Choroid plexus epithelial cell (primary cell): ENCODE measurements around the gene COL3A1.

ENCODE experiments used
- DNase-seq: peaks from one replicate; pipeline ENCODE4 v3.0.0-alpha.2; 2010; ENCODE audit warnings: low read depth
- H3K4me3 ChIP-seq: 2 replicates; pipeline ENCODE4 v1.5.1; 2011; ENCODE audit warnings: low read depth, mild to moderate bottlenecking, control low read depth, low read length, moderate library complexity
- TF ChIP-seq, protein P1 (sequence below): conservative IDR thresholded peaks from 2 replicates; pipeline ENCODE4 v1.5.1; 2011; ENCODE audit warnings: low read depth, mild to moderate bottlenecking, control low read depth, inconsistent platforms, low read length, moderate library complexity

COL3A1 gene

DNA sequence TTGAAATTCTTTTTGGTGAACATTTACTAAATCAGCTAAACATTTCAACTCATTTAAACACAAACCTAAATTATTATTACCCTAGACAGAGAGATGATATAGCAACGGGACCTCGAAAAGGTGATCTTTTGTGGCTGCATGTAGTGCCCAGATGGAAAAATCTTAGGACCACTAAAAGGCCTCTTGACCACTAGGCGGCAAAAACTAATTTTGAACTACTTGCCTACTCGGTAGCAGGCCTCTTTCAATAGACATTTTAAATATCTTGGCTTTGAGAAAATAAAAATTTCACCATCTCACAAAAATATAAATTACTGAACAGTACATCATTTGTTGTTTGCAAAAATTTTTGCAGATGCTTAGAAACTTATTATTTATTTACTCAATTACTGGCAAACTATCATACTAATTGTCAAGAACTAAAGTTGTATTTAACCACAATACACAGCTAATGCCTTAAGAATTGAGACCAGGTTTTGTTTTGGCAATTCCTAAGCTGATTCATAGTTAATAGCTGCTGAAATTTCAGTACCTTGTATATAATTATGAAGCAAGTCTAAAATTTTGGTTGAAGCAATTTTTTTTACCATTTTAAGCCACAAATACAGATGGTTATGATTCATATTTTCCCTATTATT, 9.4 kb downstream of the COL3A1 start:
- peak overlapping the region; percentile 2 for H3K4me3 ChIP-seq
- TF ChIP-seq, protein P1, sequence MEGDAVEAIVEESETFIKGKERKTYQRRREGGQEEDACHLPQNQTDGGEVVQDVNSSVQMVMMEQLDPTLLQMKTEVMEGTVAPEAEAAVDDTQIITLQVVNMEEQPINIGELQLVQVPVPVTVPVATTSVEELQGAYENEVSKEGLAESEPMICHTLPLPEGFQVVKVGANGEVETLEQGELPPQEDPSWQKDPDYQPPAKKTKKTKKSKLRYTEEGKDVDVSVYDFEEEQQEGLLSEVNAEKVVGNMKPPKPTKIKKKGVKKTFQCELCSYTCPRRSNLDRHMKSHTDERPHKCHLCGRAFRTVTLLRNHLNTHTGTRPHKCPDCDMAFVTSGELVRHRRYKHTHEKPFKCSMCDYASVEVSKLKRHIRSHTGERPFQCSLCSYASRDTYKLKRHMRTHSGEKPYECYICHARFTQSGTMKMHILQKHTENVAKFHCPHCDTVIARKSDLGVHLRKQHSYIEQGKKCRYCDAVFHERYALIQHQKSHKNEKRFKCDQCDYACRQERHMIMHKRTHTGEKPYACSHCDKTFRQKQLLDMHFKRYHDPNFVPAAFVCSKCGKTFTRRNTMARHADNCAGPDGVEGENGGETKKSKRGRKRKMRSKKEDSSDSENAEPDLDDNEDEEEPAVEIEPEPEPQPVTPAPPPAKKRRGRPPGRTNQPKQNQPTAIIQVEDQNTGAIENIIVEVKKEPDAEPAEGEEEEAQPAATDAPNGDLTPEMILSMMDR: peak; percentile 65
- peak; percentile 79 for DNase-seq

DNA sequence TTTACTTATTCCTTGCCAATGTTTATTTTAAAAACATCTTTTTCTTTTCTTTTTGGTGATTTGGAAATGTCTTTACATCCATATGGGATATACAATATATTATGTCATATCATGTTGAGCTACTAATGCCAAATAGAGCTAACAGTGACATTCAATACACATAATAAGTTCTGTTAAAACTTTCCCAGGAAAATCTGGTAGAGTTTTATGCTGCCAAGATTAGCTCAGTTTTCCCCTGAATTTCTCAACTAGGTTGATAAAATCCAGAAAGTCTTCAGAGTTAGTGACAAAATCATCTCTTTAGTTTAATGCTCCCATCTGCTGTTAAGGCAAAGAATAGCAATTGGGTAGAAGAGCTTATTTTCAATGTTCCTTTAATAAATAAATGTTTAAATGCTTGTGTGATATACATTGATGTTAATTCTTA, 9.9 kb downstream of the COL3A1 start:
- TF ChIP-seq, protein P1: peak; percentile 40
- DNase-seq: peak; percentile 65
- no peak overlapping the region for H3K4me3 ChIP-seq

DNA sequence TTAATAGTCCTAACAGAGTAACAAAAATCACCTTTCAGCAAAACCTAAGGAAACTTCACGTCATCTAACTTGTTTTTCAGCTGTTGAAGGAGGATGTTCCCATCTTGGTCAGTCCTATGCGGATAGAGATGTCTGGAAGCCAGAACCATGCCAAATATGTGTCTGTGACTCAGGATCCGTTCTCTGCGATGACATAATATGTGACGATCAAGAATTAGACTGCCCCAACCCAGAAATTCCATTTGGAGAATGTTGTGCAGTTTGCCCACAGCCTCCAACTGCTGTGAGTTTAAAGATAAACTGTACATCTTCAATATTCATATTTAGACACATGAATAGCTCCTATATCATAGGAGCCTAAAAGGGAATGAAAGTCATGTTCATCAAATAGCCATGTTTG, 10.5 kb downstream of the COL3A1 start:
- no peak overlapping the region for H3K4me3 ChIP-seq
- TF ChIP-seq, protein P1: no peak
- peak; percentile 98 for DNase-seq

DNA sequence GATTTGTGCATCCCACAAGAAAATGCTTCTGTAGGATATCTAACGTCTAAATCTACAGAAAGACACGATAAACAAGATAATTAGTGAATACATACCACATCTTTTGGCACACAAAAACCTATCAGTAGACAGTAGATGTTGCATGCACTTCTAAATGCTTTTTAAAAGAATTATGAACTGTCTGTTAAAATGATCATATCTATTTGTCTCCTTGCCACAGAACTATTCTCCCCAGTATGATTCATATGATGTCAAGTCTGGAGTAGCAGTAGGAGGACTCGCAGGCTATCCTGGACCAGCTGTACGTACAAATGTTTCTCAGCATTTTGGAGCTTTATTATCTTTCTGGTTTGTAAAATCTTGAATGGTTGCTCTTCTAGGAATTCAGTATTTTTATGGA, 12.7 kb downstream of the COL3A1 start:
- no peak overlapping the region for H3K4me3 ChIP-seq
- TF ChIP-seq, protein P1: no peak
- DNase-seq: peak; percentile 72

DNA sequence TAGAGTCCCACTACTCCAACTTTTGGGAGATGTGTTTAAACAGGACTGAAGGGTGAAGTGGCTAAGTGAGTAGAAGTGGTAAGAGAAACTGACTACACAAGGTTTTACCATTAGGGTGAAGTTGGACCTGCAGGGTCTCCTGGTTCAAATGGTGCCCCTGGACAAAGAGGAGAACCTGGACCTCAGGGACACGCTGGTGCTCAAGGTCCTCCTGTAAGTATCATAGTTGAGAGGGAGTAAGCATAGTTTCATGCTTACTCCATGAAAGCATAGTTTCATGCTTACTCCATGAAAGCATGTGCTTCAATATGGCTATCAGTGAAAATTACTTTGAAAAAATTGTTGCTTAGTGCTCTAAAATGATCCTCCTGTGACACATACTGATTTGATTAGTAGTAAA, 19.1 kb downstream of the COL3A1 start:
- DNase-seq: no peak
- TF ChIP-seq, protein P1: no peak
- no peak overlapping the region for H3K4me3 ChIP-seq

DNA sequence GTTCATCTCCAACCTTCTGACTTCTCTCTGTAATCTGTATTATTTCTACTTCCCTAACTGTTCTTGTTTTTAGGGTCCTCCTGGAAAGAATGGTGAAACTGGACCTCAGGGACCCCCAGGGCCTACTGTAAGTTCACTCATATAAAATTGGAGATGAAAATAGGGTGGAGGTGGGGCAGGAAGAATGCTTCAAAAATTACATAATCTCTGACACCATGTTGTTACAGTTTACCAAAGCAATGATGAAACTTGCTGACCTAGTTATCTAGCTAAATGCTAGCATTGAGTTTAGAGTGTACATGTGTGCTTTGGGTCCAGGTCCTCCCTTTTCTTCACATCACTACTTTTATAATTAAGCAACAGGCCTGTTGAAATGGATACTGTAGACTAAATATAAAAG, 23.1 kb downstream of the COL3A1 start:
- TF ChIP-seq, protein P1: no peak
- H3K4me3 ChIP-seq: no peak overlapping the region
- peak; percentile 70 for DNase-seq

DNA sequence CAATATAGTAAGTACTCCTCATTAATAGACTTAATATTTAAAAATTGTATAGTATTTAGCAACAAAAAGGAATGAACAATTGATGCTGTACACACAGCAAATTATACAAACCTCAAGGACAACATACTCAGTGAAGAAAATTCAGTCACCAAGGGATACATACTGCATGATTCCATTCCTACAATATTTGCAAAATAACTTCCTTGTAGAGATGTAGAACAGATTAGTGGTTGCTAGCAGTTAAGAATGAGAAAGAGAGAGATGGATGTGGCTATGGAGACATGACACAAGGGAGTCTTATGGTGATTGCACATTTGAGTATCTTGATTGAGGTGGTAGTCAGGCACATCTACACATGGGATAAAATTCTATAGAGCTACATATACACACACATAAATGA, 26.0 kb downstream of the COL3A1 start:
- no peak for DNase-seq
- no peak overlapping the region for H3K4me3 ChIP-seq
- TF ChIP-seq, protein P1: no peak
